ENCODE data around the gene SUPT3H. TPM values are rescaled to one million over a fixed set of nuclear protein-coding genes. Genes with fewer than 3 reads are reported as not detected.
"Not testable (repeated sequence)": the region's sequence is repeated elsewhere in the genome, so short reads cannot be mapped to it uniquely, and the experiment has no call there.

The SUPT3H gene
- total RNA-seq, 1 donor from 2014 or later: 16.0 TPM

- H3K4me3 Mint-ChIP-seq (ENCODE audit: unreplicated experiment): no peak overlapping the region
- no peaks in the 10 kb centered on the region for H3K9me3 Mint-ChIP-seq (ENCODE audit: unreplicated experiment)
- no peaks in the 10 kb centered on the region for H3K27me3 Mint-ChIP-seq (ENCODE audit: unreplicated experiment)
- no peak overlapping the region for H3K27ac Mint-ChIP-seq (ENCODE audit: unreplicated experiment)
- TF ChIP-seq CTCF (IDR thresholded peaks at IDR 0.05; ENCODE audit: partially characterized antibody, unreplicated experiment): no peak
- no peaks in the 10 kb centered on the region for H3K36me3 Mint-ChIP-seq (ENCODE audit: unreplicated experiment)
- no peak for DNase-seq
- no peaks in the 10 kb centered on the region for H3K4me1 Mint-ChIP-seq (ENCODE audit: low read depth, unreplicated experiment)
Observed at GRCh38 chr6:44898296-44898930, 479.3 kb downstream of the SUPT3H start.

DNA sequence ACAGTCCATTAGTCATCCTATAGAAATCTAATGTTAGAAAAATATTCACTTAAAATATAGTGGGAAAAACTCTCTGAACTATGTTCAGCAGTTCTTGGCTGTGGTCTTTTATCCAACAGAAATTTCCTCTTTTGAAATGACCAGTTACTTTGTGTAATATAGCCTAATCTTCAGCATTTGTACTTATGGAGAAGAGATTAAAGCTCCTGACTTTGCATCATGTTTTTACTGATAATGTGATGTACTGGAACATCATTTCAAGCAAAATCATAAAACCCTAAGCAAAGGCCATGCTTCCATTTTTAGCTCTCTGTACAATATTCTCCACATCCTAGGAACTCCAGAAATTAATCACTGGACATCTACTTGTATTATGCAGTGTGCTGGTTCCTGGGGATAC, 480.4 kb downstream of the SUPT3H start:
- no peaks in the 10 kb centered on the region for H3K9me3 Mint-ChIP-seq (ENCODE audit: unreplicated experiment)
- no peaks in the 10 kb centered on the region for H3K4me1 Mint-ChIP-seq (ENCODE audit: low read depth, unreplicated experiment)
- no peak overlapping the region for H3K4me3 Mint-ChIP-seq (ENCODE audit: unreplicated experiment)
- H3K36me3 Mint-ChIP-seq (ENCODE audit: unreplicated experiment): no peaks in the 10 kb centered on the region
- no peaks in the 10 kb centered on the region for H3K27me3 Mint-ChIP-seq (ENCODE audit: unreplicated experiment)
- H3K27ac Mint-ChIP-seq (ENCODE audit: unreplicated experiment): no peak overlapping the region
- no peak for TF ChIP-seq CTCF (IDR thresholded peaks at IDR 0.05; ENCODE audit: partially characterized antibody, unreplicated experiment)
- DNase-seq: no peak

DNA sequence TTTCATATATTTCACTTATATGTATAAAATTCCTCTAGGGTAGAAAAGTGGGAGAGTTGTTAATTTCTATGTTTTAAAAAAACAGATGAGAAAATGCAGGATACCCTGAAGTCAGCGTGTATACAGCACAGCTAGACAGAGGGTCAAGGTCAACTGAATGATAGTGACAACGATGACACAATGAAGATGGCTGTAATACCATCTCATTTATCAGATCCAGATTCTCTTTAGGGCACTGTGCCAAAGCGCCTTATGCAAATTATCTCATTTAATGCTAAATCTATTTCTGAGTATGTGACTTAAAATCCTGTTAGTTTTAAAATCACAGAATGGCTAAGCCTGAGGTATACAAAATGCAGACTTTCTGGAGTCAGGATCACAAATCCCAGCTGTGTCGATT, 481.0 kb downstream of the SUPT3H start:
- no peaks in the 10 kb centered on the region for H3K4me1 Mint-ChIP-seq (ENCODE audit: low read depth, unreplicated experiment)

GRCh38 chr6:44892579-44892978, 485.2 kb downstream of the SUPT3H start:
- DNase-seq: no peak
- no peak for TF ChIP-seq CTCF (IDR thresholded peaks at IDR 0.05; ENCODE audit: partially characterized antibody, unreplicated experiment)
- Mint-ChIP-seq H3K4me1 (ENCODE audit: low read depth, unreplicated experiment) (no peaks in the 10 kb centered on the region), H3K9me3 (ENCODE audit: unreplicated experiment) (no peaks in the 10 kb centered on the region), H3K27me3 (ENCODE audit: unreplicated experiment) (no peaks in the 10 kb centered on the region), H3K36me3 (ENCODE audit: unreplicated experiment) (no peaks in the 10 kb centered on the region), H3K4me3 (ENCODE audit: unreplicated experiment) (no peak overlapping the region), H3K27ac (ENCODE audit: unreplicated experiment) (no peak overlapping the region)

More for the DNA sequence above, 481.0 kb downstream of the SUPT3H start:
- Mint-ChIP-seq H3K36me3 (ENCODE audit: unreplicated experiment) (no peaks in the 10 kb centered on the region), H3K4me3 (ENCODE audit: unreplicated experiment) (no peak overlapping the region), H3K9me3 (ENCODE audit: unreplicated experiment) (no peaks in the 10 kb centered on the region), H3K27me3 (ENCODE audit: unreplicated experiment) (no peaks in the 10 kb centered on the region), H3K27ac (ENCODE audit: unreplicated experiment) (no peak overlapping the region)
- no peak for TF ChIP-seq CTCF (IDR thresholded peaks at IDR 0.05; ENCODE audit: partially characterized antibody, unreplicated experiment)
- no peak for DNase-seq

DNA sequence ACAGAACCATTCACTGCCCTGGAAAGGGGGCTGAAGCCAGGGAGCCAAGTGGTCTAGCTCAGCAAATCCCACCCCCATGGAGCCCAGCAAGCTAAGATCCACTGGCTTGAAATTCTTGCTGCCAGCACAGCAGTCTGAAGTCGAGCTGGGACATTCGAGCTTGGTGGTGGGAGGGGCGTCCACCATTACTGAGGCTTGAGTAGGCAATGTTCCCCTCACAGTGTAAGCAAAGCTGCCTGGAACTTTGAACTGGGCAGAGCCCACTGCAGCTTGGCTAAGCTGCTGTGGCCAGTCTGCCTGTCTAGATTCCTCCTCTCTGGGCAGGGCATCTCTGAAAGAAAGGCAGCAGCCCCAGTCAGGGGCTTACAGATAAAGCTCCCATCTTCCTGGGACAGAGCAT, 498.7 kb downstream of the SUPT3H start:
- H3K4me3 Mint-ChIP-seq (ENCODE audit: unreplicated experiment); DNase-seq; H3K27ac Mint-ChIP-seq (ENCODE audit: unreplicated experiment); H3K27me3 Mint-ChIP-seq (ENCODE audit: unreplicated experiment); H3K9me3 Mint-ChIP-seq (ENCODE audit: unreplicated experiment); H3K4me1 Mint-ChIP-seq (ENCODE audit: low read depth, unreplicated experiment); H3K36me3 Mint-ChIP-seq (ENCODE audit: unreplicated experiment): not testable (repeated sequence)

DNA sequence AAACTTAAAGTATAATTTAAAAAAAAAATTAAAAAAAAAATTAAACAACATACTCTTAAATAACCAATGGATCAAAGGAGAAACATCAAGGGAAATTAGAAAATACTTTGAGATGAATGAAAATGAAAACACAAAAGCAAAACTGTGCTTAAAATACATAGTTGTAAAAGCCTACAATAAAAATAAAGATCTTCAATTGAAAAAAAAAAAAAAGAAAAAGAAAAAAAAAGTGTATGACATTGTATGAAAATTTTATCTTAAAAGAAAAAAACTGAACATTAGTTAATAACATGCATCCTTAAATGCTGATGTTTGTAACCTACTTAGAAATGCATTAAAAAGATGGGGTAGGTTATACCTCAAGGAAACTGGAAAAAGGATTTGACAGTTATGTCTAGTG, 501.1 kb downstream of the SUPT3H start:
- H3K36me3 Mint-ChIP-seq (ENCODE audit: unreplicated experiment); H3K4me3 Mint-ChIP-seq (ENCODE audit: unreplicated experiment): not testable (repeated sequence)

More for the DNA sequence above, 501.1 kb downstream of the SUPT3H start:
- not testable (repeated sequence) for DNase-seq; H3K27ac Mint-ChIP-seq (ENCODE audit: unreplicated experiment); H3K4me1 Mint-ChIP-seq (ENCODE audit: low read depth, unreplicated experiment); H3K9me3 Mint-ChIP-seq (ENCODE audit: unreplicated experiment); H3K27me3 Mint-ChIP-seq (ENCODE audit: unreplicated experiment)
